Endometrial microvascular endothelial cells (primary cell): ENCODE measurements around the gene HCRT. TPM values are rescaled to one million over a fixed set of nuclear protein-coding genes. Genes with fewer than 3 reads are reported as not detected.

Experiments used
- in situ Hi-C: cut with HindIII; loops from 2 replicates; pipeline ENCODE4 v1.10.0; 2017; ENCODE audit warnings: low sequenced_read_pairs, low pct_unique_long_range_greater_than_20kb; ENCODE audit errors: inconsistent ontology term
- total RNA-seq: library from RNA; depleted of rRNA; stranded (reverse); fragments of >200 nt; gene quantifications from one replicate; pipeline ENCODE4 v1.2.3, GENCODE V29; 2015; ENCODE audit errors: inconsistent ontology term

The HCRT gene
- total RNA-seq, 1 donor from 2014 or later, result not detected

GRCh38 chr17:42183741-42184711 lies 1.2 kb downstream of the HCRT start:
- in situ Hi-C loops, result loop anchor here (25.0 kb wide), 1 partner anchor 328 kb away; no protein-coding TSS in a partner anchor

- in situ Hi-C loops, result loop anchor here (25.0 kb wide), 1 partner anchor 329 kb away; no protein-coding TSS in a partner anchor
Observed at GRCh38 chr17:42182927-42183734, 2.1 kb downstream of the HCRT start.

DNA sequence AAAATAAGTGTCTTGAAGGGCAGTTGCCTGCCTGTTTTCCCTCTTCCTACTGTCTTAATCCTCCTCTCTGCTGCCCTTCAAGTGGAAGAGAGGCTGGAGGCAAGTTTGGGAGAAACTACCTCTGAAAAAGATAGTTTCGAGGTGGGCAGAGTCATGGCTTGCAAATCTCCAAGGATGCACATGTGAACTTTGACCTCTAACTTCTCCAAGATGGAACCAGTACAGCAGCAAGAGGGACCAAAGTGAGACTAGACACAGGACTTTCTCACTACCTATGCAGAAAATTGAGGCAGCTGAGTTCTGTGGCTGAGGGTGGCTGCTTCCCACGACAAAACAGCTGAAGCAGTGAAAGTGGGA lies 3.4 kb downstream of the HCRT start:
- in situ Hi-C loops, result loop anchor here (25.0 kb wide), 1 partner anchor 330 kb away; no protein-coding TSS in a partner anchor

DNA sequence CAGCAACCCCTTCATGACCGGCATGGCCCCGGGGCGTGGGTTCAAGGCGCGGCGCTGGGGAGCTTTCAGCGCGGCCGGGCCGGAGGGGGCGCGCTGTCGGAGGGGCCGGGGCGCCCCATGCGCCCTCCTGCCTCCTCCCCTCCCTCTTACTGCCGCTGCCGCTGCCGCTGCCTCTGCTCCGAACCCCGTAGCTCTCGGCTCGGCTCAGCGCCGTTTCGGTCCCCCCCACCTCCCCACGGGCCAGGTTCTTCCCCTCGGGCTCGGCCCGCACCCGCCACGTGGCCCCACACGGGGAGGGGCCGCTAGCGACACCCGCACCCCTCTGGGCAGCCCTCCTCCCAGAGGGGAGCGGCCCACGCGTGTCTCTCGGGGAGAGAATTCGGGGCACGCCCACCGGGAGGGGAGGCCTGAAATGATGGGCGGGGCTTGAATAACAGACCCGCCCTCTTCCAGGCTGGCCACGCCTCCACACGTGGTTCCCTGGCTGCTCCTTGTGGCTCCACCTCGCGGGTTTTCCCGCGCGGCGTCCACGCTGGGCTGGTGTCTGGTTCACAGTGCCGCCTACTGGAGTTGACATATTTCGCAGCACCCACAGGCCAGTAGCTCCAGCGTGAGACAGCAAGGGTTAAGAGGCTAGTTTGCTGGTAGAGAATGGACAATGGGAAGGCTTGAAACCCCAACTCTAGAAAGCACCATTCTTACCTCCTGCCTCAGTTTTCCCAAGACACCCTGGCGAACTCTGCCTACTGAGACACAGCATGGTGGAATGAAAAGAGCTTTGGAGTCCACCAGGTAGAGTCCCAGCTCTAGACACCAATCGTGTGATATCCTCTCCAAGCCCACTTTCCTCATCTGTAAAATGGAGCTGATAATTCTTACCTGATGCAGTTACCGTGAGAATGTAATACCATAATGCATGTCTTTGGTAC lies 4.1 kb downstream of the HCRT start, which contains the start of gene KCNH4:
KCNH4 (minus strand) TSS at position 221 of the 929 bp plus-strand sequence; CDS start at position 24, 197 bp downstream.
- in situ Hi-C loops, result loop anchor here (25.0 kb wide), 1 partner anchor 331 kb away; no protein-coding TSS in a partner anchor

GRCh38 chr17:42180411-42180921 lies 4.8 kb downstream of the HCRT start:
- in situ Hi-C loops, result loop anchor here (25.0 kb wide), 1 partner anchor 332 kb away; no protein-coding TSS in a partner anchor

- in situ Hi-C loops, result loop anchor here (25.0 kb wide), 1 partner anchor 332 kb away; no protein-coding TSS in a partner anchor
Observed at GRCh38 chr17:42179911-42180410, 5.3 kb downstream of the HCRT start.

DNA sequence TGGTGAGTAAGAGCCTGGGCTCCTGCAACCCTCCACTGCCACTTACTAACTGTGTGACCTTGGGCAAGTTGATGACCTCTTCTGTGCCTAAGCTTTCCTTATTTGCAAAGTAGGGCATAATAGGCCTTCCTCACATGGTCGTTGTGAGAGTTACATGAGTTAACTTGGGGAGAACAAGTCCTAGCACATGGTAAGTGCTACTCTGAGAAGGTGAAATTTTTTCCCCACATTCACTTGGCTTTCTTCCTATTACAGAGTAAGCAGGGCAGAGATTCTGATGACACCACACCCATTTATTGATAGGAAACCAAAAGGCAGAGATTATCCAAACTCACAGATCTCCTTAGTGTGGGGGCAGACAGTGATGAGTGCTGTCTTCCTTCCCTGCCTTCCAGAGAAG lies 5.9 kb downstream of the HCRT start:
- in situ Hi-C loops, result loop anchor here (25.0 kb wide), 1 partner anchor 333 kb away; no protein-coding TSS in a partner anchor

DNA sequence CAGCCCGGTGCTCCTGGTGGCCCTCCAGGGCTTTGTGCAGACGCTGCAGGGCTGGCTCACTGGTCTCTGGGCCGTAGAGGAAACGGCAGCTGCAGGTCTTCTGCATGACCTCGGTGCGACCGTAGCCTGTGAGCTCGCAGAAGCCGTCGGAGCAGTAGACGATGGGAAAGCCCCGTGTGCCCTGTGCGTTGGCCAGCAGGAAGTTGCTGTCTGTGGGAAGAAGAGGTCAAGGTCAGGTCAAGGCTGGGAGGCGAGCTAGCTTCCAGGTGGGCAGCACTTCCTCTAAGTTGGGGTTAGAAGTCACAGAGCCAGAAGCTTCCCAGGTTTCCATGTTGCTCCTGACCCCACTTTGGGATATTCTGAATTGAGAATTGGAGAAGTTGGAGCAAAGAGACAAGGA lies 6.4 kb downstream of the HCRT start:
- in situ Hi-C loops, result loop anchor here (25.0 kb wide), 1 partner anchor 333 kb away; no protein-coding TSS in a partner anchor

- in situ Hi-C loops, result loop anchor here (25.0 kb wide), 1 partner anchor 335 kb away; no protein-coding TSS in a partner anchor
Observed at GRCh38 chr17:42177684-42178083, 7.6 kb downstream of the HCRT start.

DNA sequence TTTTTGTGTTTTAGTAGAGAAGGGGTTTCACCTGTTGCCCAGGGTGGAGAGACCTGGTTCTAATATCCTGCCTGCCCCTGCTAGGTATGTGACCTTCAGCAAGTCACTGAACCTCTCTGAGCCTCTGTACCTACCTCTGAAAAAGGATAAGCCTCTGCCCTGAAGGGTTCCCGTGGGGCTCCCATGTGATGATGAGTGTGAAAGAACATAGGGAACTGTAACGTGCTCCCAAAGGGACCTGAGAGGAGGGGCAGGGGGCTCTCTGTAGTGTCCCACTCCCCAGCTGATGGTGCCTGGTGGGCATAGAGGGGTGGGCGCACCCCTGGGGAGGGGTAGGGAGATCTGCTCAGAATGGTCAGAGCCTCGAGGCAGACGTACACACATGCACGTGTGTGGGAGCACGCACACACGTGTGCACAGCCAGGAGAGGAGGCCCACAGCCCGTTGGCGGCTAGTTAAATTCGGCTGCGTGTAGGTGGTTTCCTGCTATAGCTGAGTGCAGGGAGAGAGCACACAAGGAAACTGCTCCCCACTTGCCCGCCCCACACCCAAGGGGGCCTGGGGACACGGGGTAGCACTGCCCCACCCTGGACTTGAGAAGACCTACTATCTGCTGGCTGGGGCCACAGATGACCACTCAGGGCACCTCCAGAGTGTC lies 11.0 kb downstream of the HCRT start:
- in situ Hi-C loops, result no loop called here

- in situ Hi-C loops, result no loop called here
Observed at GRCh38 chr17:42171831-42172230, 13.4 kb downstream of the HCRT start.

DNA sequence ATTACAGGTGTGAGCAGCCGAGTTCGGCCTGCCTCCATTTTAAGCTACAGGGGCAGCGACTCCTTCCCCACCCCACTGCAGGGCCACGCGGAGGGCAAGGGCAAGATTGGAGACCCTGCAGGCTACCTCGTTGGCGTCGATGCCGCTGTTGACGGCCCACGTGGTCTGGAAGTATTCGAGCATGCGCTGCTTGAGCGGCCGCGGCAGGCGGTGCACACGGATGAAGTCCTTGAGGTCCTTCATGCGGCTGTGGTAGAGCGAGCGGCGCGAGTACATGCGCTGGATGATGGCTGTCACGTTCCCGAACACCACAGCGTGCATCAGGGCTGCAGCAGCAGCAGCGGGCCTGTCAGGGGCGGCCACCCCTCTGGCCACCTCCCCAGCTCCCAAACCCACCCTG lies 15.9 kb downstream of the HCRT start:
- in situ Hi-C loops, result no loop called here

- in situ Hi-C loops, result no loop called here
Observed at GRCh38 chr17:42167807-42168206, 17.4 kb downstream of the HCRT start.

DNA sequence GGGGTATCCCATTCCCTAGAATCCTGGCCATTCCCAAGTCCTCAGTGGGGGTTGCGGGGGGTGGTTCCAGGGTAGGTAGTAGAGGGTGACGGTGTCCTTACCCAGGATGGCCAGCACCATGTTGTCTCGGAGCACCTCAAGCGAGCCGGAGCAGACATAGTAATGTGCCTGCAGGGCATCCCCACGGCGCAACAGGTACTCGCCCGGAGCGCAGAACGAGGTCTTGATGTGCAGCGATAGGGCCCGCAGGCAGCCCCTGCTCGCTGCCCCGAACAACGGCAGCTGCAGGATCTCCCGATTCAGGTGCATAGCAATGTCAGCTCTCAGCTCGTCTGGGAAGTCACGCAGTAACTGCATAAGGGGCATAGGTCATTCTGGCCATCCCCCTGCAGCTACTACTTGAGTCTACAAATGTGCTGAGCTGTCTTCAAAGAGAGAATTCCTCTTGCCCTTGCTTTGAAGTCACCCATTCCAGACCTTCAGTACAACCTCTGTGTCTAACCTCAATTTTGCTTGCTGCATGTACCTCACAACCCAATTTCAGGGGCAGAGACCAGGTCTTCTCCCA lies 19.0 kb downstream of the HCRT start:
- in situ Hi-C loops, result no loop called here

GRCh38 chr17:42165751-42166150 lies 19.5 kb downstream of the HCRT start:
- in situ Hi-C loops, result no loop called here

GRCh38 chr17:42163696-42164407 lies 21.4 kb downstream of the HCRT start:
- in situ Hi-C loops, result no loop called here
